GM12878 (cell line): Measurements from ENCODE around the gene DIRAS1. TPM values are rescaled to one million over a fixed set of nuclear protein-coding genes. Genes with fewer than 3 reads are reported as not detected.

ENCODE experiments used
- ATAC-seq: fragments of 200-7000 bp; cut with Tn5 transposase; 3 replicates; pipeline ENCODE4 v1.9.1; 2020; ENCODE audit warnings: mild to moderate bottlenecking, moderate library complexity
- BruUV-seq: library from RNA; stranded (reverse); fragments of 400-500 nt; replicated peaks from 2 replicates; lab custom pipeline; 2021; lab: Mats Ljungman, UMichigan
- CTCF ChIA-PET: fragments of 300-600 bp; sonication (Branson Sonifier 250); formaldehyde crosslinking; extraction: SDS; loops from one replicate; lab custom pipeline; 2021; ENCODE audit warnings: inconsistent platforms; lab: Yijun Ruan, JAX
- POLR2A ChIA-PET: fragments of 350-600 bp; formaldehyde crosslinking; extraction: SDS; loops from one replicate; lab custom pipeline; 2021; ENCODE audit warnings: inconsistent platforms; lab: Charles Lee
- RAD21 ChIA-PET: fragments of 300-600 bp; sonication (Branson Sonifier 250); formaldehyde crosslinking; loops from one replicate; lab custom pipeline; 2023; ENCODE audit warnings: antibody characterized with exemption; ENCODE audit not compliant: unreplicated experiment; lab: Charles Lee
- SMC1A ChIA-PET: fragments of 300-600 bp; sonication (Branson Sonifier 250); formaldehyde crosslinking; loops from one replicate; lab custom pipeline; 2023; ENCODE audit not compliant: unreplicated experiment, uncharacterized antibody; lab: Charles Lee
- DNase-seq: peaks from one replicate; pipeline ENCODE4 v3.0.0-alpha.2; 2011; ENCODE audit warnings: low read depth, low spot score
- FAIRE-seq: peaks from 3 replicates; lab custom pipeline; 2011; peaks lifted over from hg19 to GRCh38; lab: Jason Lieb, UNC
- H2AFZ ChIP-seq: 2 replicates; pipeline ENCODE4 v1.6.0; 2011; ENCODE audit warnings: low read depth, low read length, control low read depth; ENCODE audit not compliant: control insufficient read depth
- H3K27ac ChIP-seq: 2 replicates; pipeline ENCODE4 v1.5.1; 2011; ENCODE audit warnings: control low read depth; ENCODE audit not compliant: control insufficient read depth, insufficient read depth
- H3K27me3 ChIP-seq, 2 experiments: replicated peaks in 1 of 2; 2 replicates each; pipeline versions ENCODE4 v1.6.0 to v1.6.1; 2011; ENCODE audit warnings: low read length in 1 of 2; ENCODE audit not compliant: control insufficient read depth in 2 of 2, insufficient read depth in 2 of 2
- H3K36me3 ChIP-seq, 2 experiments: 2 replicates each; pipeline ENCODE4 v1.5.1; 2011; ENCODE audit warnings: low read length in 1 of 2; ENCODE audit not compliant: control insufficient read depth in 2 of 2, insufficient read depth in 2 of 2
- H3K4me1 ChIP-seq: 2 replicates; pipeline ENCODE4 v1.6.1; 2011; ENCODE audit warnings: mild to moderate bottlenecking, low read length, moderate library complexity, mixed read lengths; ENCODE audit not compliant: control insufficient read depth, insufficient read depth
- H3K4me2 ChIP-seq: 2 replicates; pipeline ENCODE4 v1.6.0; 2011; ENCODE audit warnings: control low read depth; ENCODE audit not compliant: control insufficient read depth, insufficient read depth
- H3K4me3 ChIP-seq: fragments of 200-600 bp; sonication (generic); 2 replicates; pipeline ENCODE4 v1.5.1; 2016
- H3K79me2 ChIP-seq: 2 replicates; pipeline ENCODE4 v1.6.0; 2011; ENCODE audit warnings: low read length; ENCODE audit not compliant: control insufficient read depth, insufficient read depth
- H3K9ac ChIP-seq: 2 replicates; pipeline ENCODE4 v1.8.0; 2011; ENCODE audit warnings: low read length, control low read depth, mixed read lengths; ENCODE audit not compliant: control insufficient read depth, insufficient read depth
- H3K9me3 ChIP-seq: replicated peaks from 3 replicates; pipeline ENCODE4 v1.5.1; 2011; ENCODE audit warnings: mild to moderate bottlenecking, low read length; ENCODE audit not compliant: control insufficient read depth, insufficient read depth
- H4K20me1 ChIP-seq: 2 replicates; pipeline ENCODE4 v1.6.0; 2011; ENCODE audit not compliant: control insufficient read depth, insufficient read depth
- DPF2 ChIP-seq: fragments of 450-650 bp; IDR thresholded peaks from 2 replicates; pipeline ENCODE4 v1.6.1; 2017; ENCODE audit warnings: mild to moderate bottlenecking
- NR2F1 ChIP-seq: fragments of 450-650 bp; conservative IDR thresholded peaks from 2 replicates; pipeline ENCODE4 v1.6.1; 2017; ENCODE audit warnings: mild to moderate bottlenecking
- PML ChIP-seq: IDR thresholded peaks from 2 replicates; pipeline ENCODE4 v1.6.1; 2012; ENCODE audit warnings: low read length, inconsistent platforms
- POLR2A ChIP-seq: IDR thresholded peaks from 2 replicates; pipeline ENCODE4 v1.6.1; 2011; ENCODE audit warnings: low read depth, mild to moderate bottlenecking, low read length
- TARDBP ChIP-seq: IDR thresholded peaks from 2 replicates; pipeline ENCODE4 v1.6.1; 2016; ENCODE audit warnings: borderline replicate concordance
- ZNF217 ChIP-seq: fragments of 450-650 bp; IDR thresholded peaks from 2 replicates; pipeline ENCODE4 v1.6.1; 2017; ENCODE audit warnings: antibody characterized with exemption, mild to moderate bottlenecking
- WGBS: methylation state at CpG from one replicate; pipeline ENCODE4 v1.1.6; 2016; ENCODE audit warnings: low lambda C conversion rate; ENCODE audit not compliant: insufficient replicate concordance, insufficient coverage; ENCODE audit errors: missing lambda C conversion rate; 5-methylcytosine and 5-hydroxymethylcytosine counted together
- in situ Hi-C: fragments of 300-500 bp; cut with MboI; formaldehyde crosslinking; loops from 9 replicates; pipeline ENCODE4 v1.14.3; 2018; ENCODE audit warnings: mixed read lengths
- intact Hi-C: fragments of 100-400 bp; cut with micrococcal nuclease; formaldehyde crosslinking; loops from one replicate; pipeline ENCODE4 v1.14.2; 2022; ENCODE audit not compliant: unreplicated experiment
- polyA plus RNA-seq, 11 experiments: library from polyadenylated mRNA; depleted of rRNA in 4 of 11; unstranded in 6 of 11; stranded (reverse) in 5 of 11; fragments of >200 nt; fragmentation: Nextera tagmentation in 4 of 11; fragmentation: Illumina TruSeq in 1 of 11; extraction: Ambion mirVana in 4 of 11; extraction: Trizol in 1 of 11; gene quantifications; 1 replicate in 1 of 11; 2 replicates in 10 of 11; pipeline versions ENCODE4 v1.2.1 to v1.2.3, GENCODE V29; 2011 to 2016; ENCODE audit warnings: inconsistent platforms in 2 of 11, missing spikeins in 2 of 11, low read depth in 1 of 11
- total RNA-seq, 4 experiments: library from RNA; depleted of rRNA in 3 of 4; stranded (reverse); fragments of >200 nt in 3 of 4; fragmentation: Illumina TruSeq in 1 of 4; extraction: Trizol in 1 of 4; gene quantifications; 2 replicates each; pipeline versions ENCODE4 v1.2.1 to v1.2.3, GENCODE V29; 2013 to 2021
- TF ChIP-seq, protein P1 (sequence below): IDR thresholded peaks from 2 replicates; pipeline ENCODE4 v1.6.1; 2011; ENCODE audit warnings: mild to moderate bottlenecking, low read depth, low read length, moderate library complexity; ENCODE audit not compliant: insufficient replicate concordance
- TF ChIP-seq, protein P2 (sequence below): IDR thresholded peaks from 2 replicates; pipeline ENCODE4 v1.6.1; 2012; ENCODE audit warnings: improper control_type of control experiment, low read depth, low read length; ENCODE audit not compliant: insufficient replicate concordance

DIRAS1 gene
- total and polyA plus RNA-seq, 10 of the 15 experiments (the other 5 are each of a cell fraction or from before 2014, with no cell fraction given): 0.04 to 0.18 (median 0.08) TPM; not detected in 3

DNA sequence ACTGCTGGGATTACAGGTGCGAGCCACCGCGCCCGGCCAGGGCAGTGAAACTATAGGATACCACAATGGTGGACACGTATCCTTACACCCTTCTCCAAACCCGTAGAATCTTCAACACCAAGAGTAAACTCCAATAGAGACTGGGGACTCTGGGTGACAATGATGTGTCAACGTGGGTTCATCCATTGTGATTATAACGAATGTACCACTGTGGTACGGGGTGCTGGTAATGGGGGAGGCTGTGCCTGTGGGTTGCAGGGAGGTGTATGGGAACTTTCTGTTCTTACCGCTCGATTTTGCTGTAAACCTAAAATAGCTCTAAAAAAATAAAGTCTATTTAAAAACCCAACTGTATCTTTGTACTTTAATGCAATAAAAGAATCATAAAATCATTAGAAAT is 30.3 kb downstream of the DIRAS1 start:
- no peaks in the 10 kb centered on the region for H3K27me3 ChIP-seq
- CTCF ChIA-PET: no interaction called here
- H3K4me3 ChIP-seq: no peak overlapping the region
- intact Hi-C loops (no loop called here), in situ Hi-C loops (no loop called here)
- 88% methylated on average over 11 of the region's 11 CpGs for WGBS
- no TSS peak for BruUV-seq
- SMC1A ChIA-PET: no interaction called here
- H3K27ac ChIP-seq: no peak overlapping the region
- FAIRE-seq (no peak), DNase-seq (no peak), ATAC-seq (no peak)
- H3K9me3 ChIP-seq: peaks cover 2% of the 10 kb centered on the region; the same call in 1 of the 3 replicates
- H3K4me2 ChIP-seq: no peak overlapping the region
- H4K20me1 ChIP-seq: no peaks in the 10 kb centered on the region
- no peak overlapping the region for H3K9ac ChIP-seq
- H3K36me3 ChIP-seq: no peaks in the 10 kb centered on the region; a peak in 1 of 4 replicates
- POLR2A ChIA-PET: no interaction called here
- TF ChIP-seq PML: no peak
- TF ChIP-seq, protein P1, sequence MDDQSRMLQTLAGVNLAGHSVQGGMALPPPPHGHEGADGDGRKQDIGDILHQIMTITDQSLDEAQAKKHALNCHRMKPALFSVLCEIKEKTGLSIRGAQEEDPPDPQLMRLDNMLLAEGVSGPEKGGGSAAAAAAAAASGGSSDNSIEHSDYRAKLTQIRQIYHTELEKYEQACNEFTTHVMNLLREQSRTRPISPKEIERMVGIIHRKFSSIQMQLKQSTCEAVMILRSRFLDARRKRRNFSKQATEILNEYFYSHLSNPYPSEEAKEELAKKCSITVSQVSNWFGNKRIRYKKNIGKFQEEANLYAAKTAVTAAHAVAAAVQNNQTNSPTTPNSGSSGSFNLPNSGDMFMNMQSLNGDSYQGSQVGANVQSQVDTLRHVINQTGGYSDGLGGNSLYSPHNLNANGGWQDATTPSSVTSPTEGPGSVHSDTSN: no peak
- TF ChIP-seq ZNF217: no peak
- TF ChIP-seq, protein P2, sequence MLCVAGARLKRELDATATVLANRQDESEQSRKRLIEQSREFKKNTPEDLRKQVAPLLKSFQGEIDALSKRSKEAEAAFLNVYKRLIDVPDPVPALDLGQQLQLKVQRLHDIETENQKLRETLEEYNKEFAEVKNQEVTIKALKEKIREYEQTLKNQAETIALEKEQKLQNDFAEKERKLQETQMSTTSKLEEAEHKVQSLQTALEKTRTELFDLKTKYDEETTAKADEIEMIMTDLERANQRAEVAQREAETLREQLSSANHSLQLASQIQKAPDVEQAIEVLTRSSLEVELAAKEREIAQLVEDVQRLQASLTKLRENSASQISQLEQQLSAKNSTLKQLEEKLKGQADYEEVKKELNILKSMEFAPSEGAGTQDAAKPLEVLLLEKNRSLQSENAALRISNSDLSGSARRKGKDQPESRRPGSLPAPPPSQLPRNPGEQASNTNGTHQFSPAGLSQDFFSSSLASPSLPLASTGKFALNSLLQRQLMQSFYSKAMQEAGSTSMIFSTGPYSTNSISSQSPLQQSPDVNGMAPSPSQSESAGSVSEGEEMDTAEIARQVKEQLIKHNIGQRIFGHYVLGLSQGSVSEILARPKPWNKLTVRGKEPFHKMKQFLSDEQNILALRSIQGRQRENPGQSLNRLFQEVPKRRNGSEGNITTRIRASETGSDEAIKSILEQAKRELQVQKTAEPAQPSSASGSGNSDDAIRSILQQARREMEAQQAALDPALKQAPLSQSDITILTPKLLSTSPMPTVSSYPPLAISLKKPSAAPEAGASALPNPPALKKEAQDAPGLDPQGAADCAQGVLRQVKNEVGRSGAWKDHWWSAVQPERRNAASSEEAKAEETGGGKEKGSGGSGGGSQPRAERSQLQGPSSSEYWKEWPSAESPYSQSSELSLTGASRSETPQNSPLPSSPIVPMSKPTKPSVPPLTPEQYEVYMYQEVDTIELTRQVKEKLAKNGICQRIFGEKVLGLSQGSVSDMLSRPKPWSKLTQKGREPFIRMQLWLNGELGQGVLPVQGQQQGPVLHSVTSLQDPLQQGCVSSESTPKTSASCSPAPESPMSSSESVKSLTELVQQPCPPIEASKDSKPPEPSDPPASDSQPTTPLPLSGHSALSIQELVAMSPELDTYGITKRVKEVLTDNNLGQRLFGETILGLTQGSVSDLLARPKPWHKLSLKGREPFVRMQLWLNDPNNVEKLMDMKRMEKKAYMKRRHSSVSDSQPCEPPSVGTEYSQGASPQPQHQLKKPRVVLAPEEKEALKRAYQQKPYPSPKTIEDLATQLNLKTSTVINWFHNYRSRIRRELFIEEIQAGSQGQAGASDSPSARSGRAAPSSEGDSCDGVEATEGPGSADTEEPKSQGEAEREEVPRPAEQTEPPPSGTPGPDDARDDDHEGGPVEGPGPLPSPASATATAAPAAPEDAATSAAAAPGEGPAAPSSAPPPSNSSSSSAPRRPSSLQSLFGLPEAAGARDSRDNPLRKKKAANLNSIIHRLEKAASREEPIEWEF: no peak
- no peak for TF ChIP-seq POLR2A
- TF ChIP-seq TARDBP: no peak
- TF ChIP-seq NR2F1: no peak
- TF ChIP-seq DPF2: no peak
- RAD21 ChIA-PET: no interaction called here
- no peak overlapping the region for H2AFZ ChIP-seq
- peaks cover 17% of the 10 kb centered on the region for H3K4me1 ChIP-seq
- peaks cover 16% of the 10 kb centered on the region for H3K79me2 ChIP-seq
